Measurements from ENCODE around the gene SAMHD1.

DNA sequence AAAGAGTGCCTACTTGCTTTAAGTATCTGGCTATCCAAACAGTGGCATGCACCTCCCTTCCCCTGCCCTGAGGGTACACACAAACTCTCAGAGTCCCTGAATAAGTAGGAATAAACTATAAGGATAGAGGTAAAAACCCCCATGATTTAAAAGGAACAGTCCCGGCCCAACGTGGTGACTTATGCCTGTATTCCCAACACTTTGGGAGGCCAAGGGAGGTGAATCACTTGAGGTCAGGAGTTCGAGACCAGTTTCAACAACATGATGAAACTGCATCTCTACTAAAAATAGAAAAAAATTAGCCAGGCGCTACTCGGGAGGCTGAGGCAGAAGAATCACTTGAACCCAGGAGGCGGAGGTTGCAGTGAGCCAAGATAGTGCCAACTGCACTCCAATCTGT lies 22.2 kb downstream of the SAMHD1 start:
- TF ChIP-seq FOSL2 (CRISPR knock-in tag; IDR thresholded peaks at IDR 0.05) (no peak), ERF (CRISPR knock-in tag; IDR thresholded peaks at IDR 0.05) (no peak), BHLHE40 (IDR thresholded peaks at IDR 0.05; ENCODE audit: low read length) (no peak)
- TF ChIP-seq, protein P1, sequence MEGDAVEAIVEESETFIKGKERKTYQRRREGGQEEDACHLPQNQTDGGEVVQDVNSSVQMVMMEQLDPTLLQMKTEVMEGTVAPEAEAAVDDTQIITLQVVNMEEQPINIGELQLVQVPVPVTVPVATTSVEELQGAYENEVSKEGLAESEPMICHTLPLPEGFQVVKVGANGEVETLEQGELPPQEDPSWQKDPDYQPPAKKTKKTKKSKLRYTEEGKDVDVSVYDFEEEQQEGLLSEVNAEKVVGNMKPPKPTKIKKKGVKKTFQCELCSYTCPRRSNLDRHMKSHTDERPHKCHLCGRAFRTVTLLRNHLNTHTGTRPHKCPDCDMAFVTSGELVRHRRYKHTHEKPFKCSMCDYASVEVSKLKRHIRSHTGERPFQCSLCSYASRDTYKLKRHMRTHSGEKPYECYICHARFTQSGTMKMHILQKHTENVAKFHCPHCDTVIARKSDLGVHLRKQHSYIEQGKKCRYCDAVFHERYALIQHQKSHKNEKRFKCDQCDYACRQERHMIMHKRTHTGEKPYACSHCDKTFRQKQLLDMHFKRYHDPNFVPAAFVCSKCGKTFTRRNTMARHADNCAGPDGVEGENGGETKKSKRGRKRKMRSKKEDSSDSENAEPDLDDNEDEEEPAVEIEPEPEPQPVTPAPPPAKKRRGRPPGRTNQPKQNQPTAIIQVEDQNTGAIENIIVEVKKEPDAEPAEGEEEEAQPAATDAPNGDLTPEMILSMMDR (CRISPR knock-in tag; IDR thresholded peaks at IDR 0.05) = no peak
